ENCODE measurements around the gene CDKN1C. TPM values are rescaled to one million over a fixed set of nuclear protein-coding genes. Genes with fewer than 3 reads are reported as not detected.
"Not testable (repeated sequence)": the region's sequence is repeated elsewhere in the genome, so short reads cannot be mapped to it uniquely, and the experiment has no call there.

The CDKN1C gene
- total RNA-seq, 1 experiment from 2014 or later, result 15.0 TPM

GRCh38 chr11:2908130-2908529, 22.6 kb upstream of the CDKN1C start:
- no peak for DNase-seq (ENCODE audit: low read depth in 1 of 2, low spot score in 2 of 2)
- H3K27ac ChIP-seq, result no peak overlapping the region
- H3K4me3 ChIP-seq, result no peak overlapping the region
- H3K36me3 ChIP-seq, result peaks cover 6% of the 10 kb centered on the region; the same call in 1 of the 2 replicates
- H3K9me3 ChIP-seq (replicated peaks), result peaks cover 3% of the 10 kb centered on the region; the same call in 1 of the 2 replicates
- no peaks in the 10 kb centered on the region for H3K27me3 ChIP-seq (replicated peaks)
- peaks cover 18% of the 10 kb centered on the region for H3K4me1 ChIP-seq (replicated peaks)

GRCh38 chr11:2905299-2905698, 19.7 kb upstream of the CDKN1C start:
- not testable (repeated sequence) for H3K4me3 ChIP-seq; H3K27me3 ChIP-seq (replicated peaks); H3K9me3 ChIP-seq (replicated peaks); DNase-seq (ENCODE audit: low read depth in 1 of 2, low spot score in 2 of 2); H3K36me3 ChIP-seq; H3K27ac ChIP-seq
- H3K4me1 ChIP-seq (replicated peaks), result peaks cover 22% of the 10 kb centered on the region

- Histone ChIP-seq H3K4me1 (replicated peaks) (peaks cover 24% of the 10 kb centered on the region), H3K36me3 (peaks cover 6% of the 10 kb centered on the region; the same call in 1 of the 2 replicates), H3K9me3 (replicated peaks) (peaks cover 3% of the 10 kb centered on the region; the same call in 1 of the 2 replicates), H3K27me3 (replicated peaks) (no peaks in the 10 kb centered on the region), H3K27ac (no peak overlapping the region), H3K4me3 (no peak overlapping the region)
- no peak for DNase-seq (ENCODE audit: low read depth in 1 of 2, low spot score in 2 of 2)
Measured at GRCh38 chr11:2904153-2905052, 18.8 kb upstream of the CDKN1C start.

DNA sequence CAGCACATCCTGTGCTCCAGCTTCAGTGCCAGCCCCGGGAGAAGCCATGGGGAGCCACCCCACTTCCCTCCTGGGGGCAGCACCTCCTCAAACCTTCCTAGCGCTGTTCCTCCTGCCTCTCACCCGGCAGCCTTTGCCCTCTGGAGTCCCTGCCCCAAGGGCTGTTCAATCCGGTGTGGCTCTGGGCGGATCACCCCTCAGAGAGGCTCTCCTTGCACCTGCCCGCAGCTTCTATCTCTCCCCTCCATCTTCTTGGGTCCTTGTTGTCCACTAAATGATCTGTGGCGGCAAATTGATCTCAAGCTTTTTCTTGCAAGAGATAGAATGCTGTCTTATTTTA, 18.1 kb upstream of the CDKN1C start:
- peaks cover 6% of the 10 kb centered on the region; the same call in 1 of the 2 replicates for H3K36me3 ChIP-seq
- peaks cover 32% of the 10 kb centered on the region for H3K4me1 ChIP-seq (replicated peaks)
- H3K27ac ChIP-seq, result no peak overlapping the region
- peaks cover 3% of the 10 kb centered on the region; the same call in 1 of the 2 replicates for H3K9me3 ChIP-seq (replicated peaks)
- no peak overlapping the region for H3K4me3 ChIP-seq
- no peaks in the 10 kb centered on the region for H3K27me3 ChIP-seq (replicated peaks)
- DNase-seq (ENCODE audit: low read depth in 1 of 2, low spot score in 2 of 2), result no peak

DNA sequence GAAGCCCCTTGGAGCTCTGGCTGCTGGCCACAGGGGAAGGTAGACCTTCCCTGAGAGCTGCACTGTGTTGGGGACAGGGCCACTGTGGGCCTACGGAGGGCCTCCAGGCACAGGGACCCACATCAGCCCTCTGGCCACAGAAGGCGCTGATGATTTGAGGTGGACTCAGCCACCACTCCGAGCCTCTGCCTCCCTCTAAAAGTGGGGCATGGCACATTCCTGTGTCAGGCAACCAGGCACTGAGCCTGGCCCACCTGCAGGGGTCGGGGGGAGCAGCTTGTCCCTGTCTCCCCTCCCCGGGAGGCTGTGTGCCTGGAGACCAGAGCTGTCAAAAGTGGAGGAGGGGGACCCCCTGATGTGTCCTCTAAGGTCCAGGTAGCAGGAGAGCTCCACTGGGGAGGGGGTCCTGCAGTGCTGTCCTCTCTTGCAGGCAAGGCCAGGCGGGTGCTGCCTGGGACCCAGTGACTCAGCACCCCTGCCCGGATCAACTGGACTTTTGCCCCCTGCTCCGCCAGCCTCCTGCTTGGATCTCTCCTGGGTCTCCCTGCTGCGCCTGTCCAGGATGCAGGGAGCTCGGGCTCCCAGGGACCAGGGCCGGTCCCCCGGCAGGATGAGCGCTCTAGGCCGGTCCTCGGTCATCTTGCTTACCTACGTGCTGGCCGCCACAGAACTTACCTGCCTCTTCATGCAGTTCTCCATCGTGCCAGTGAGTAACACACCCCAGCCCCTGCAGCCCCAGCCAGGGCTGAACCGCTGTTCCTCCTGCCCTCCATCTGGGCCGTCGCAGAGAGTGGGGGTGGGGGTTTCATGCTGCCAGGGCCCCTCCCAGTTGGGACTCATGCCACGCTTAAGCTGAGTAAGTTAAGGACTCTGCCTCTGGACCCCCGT, 17.5 kb upstream of the CDKN1C start:
- Histone ChIP-seq H3K4me3 (peak overlapping the region; percentile 71), H3K27ac (peak overlapping the region; percentile 68), H3K4me1 (replicated peaks) (peaks cover 38% of the 10 kb centered on the region), H3K9me3 (replicated peaks) (peaks cover 3% of the 10 kb centered on the region; the same call in 1 of the 2 replicates), H3K27me3 (replicated peaks) (no peaks in the 10 kb centered on the region), H3K36me3 (peaks cover 6% of the 10 kb centered on the region; the same call in 1 of the 2 replicates)
- no peak for DNase-seq (ENCODE audit: low read depth in 1 of 2, low spot score in 2 of 2)

DNA sequence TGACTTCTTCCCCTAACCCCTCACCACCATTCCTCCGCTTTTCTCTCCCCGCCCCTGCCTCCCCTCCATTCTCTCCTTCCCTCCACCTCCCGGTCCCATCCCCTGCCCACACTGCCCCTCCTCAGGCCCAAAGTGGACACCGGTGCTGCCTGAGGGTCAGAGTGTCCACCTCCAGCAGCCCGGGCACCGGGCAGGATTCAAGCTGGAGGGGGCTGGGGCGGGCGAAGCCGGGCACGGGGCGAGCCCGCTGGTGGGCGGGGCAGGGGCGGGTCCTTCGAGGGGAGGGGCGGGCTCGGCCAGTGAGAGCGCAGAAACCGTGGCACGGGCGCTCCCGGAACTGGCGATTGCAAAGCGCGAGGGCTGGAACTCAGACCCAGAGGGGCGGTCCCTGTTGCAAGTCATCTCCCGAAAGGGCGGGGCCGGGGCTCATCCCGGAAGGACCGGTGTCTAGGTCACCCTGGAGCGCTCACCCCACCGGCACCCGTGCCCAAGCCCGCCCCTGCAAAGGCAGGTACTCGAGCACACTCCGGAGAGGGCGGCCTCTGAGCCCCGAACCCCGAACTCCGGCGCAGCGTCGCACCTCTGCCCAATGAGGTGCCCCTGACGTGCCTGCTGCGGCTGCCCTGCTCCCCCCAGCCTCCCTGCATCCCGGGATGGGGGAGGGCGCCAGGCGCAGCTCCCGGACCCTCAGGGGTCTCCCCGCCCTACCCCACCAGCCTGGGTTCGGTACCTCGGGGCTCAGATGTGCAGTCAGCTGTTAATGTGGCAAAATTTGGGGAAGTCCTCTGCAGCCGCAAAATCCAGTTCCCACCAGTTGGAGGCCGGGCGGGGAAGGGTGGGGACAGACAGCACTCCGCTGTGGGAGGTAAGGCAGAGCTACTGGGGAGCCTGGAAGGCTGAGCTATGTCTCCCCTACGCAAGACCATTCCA, 16.5 kb upstream of the CDKN1C start:
- peak overlapping the region; percentile 68 for H3K27ac ChIP-seq
- H3K36me3 ChIP-seq, result peaks cover 6% of the 10 kb centered on the region; the same call in 1 of the 2 replicates
- peaks cover 40% of the 10 kb centered on the region for H3K4me1 ChIP-seq (replicated peaks)
- H3K4me3 ChIP-seq, result peak overlapping the region; percentile 71
- no peaks in the 10 kb centered on the region for H3K27me3 ChIP-seq (replicated peaks)
- DNase-seq (ENCODE audit: low read depth in 1 of 2, low spot score in 2 of 2), result peak; percentile 85 to 99
- H3K9me3 ChIP-seq (replicated peaks), result no peaks in the 10 kb centered on the region

DNA sequence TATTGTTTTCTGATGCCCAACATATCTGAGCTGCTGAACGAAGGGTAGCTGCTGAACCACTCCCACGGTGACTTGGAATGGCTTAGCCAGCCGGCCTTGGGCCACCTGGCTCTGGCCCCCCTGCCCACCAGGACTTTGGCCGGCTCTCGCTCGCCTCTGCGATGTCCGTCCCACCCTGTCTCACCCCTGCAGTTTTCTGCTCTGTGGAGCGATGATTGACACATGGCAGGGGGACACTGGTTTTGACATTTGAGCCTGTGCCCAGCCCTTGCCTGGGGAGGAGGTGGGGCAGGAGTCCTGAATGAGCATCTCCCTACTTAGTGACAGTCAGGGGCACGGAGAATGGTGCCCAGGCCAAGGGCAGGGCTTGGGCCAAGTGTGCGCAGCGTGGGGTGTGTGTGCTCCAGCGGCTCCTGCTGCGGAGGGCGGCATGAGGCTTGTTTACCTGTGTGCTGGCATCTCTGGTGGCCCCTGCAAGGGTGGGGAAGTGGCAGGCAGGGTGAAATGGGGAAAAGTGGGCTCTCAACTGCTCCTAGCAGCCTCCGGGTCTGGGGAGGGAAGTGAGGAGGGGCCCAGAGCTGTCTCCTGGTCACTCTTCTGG, 15.7 kb upstream of the CDKN1C start:
- Histone ChIP-seq H3K27me3 (replicated peaks) (no peaks in the 10 kb centered on the region), H3K4me3 (peak overlapping the region; percentile 71), H3K9me3 (replicated peaks) (no peaks in the 10 kb centered on the region), H3K4me1 (replicated peaks) (peaks cover 40% of the 10 kb centered on the region), H3K27ac (peak overlapping the region; percentile 63), H3K36me3 (peaks cover 6% of the 10 kb centered on the region; the same call in 1 of the 2 replicates)
- DNase-seq (ENCODE audit: low read depth in 1 of 2, low spot score in 2 of 2), result no peak

DNA sequence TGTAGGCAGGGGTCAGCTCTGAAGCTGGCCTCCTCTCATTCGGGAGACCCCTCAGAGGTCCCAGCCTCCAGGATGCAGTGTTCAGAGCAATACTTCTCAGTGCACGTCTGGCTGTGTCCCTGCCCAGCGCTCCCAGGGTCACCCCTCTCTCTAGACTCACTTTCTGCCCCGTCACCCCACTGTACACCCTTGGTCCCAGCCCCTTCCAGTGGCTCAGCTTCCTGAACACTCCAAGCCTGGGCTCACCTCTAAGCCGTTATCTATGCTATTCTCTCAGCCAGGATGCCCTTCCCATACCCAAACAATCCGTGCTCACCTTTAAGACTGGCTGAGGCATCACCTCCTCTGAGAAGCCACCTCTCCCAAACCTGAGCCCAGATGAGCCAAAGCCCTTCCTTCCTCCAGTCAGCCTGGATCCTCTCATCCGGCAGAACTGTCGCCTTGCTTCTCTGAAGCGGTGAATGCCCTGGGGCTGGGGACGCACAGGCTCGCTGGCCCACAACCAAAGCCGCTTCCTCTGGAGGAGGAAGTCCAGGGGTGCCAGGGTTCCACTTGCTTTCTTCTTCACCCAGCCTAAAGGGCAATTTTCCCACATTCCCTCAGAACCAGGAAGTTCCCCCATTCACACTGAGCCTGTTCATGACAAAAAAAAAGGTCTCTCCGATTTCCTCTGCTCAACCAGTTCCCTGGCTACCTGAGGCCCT, 13.7 kb upstream of the CDKN1C start:
- H3K36me3 ChIP-seq, result no peaks in the 10 kb centered on the region
- no peak for DNase-seq (ENCODE audit: low read depth in 1 of 2, low spot score in 2 of 2)
- H3K4me3 ChIP-seq, result no peak overlapping the region
- no peaks in the 10 kb centered on the region for H3K9me3 ChIP-seq (replicated peaks)
- peaks cover 40% of the 10 kb centered on the region for H3K4me1 ChIP-seq (replicated peaks)
- H3K27ac ChIP-seq, result no peak overlapping the region
- H3K27me3 ChIP-seq (replicated peaks), result no peaks in the 10 kb centered on the region

GRCh38 chr11:2898366-2899079, 12.9 kb upstream of the CDKN1C start:
- no peaks in the 10 kb centered on the region for H3K9me3 ChIP-seq (replicated peaks)
- peak; percentile 71 to 92 for DNase-seq (ENCODE audit: low read depth in 1 of 2, low spot score in 2 of 2)
- no peak overlapping the region for H3K4me3 ChIP-seq
- peaks cover 40% of the 10 kb centered on the region for H3K4me1 ChIP-seq (replicated peaks)
- H3K36me3 ChIP-seq, result no peaks in the 10 kb centered on the region
- H3K27ac ChIP-seq, result no peak overlapping the region
- no peaks in the 10 kb centered on the region for H3K27me3 ChIP-seq (replicated peaks)

- Histone ChIP-seq H3K36me3 (no peaks in the 10 kb centered on the region), H3K9me3 (replicated peaks) (no peaks in the 10 kb centered on the region), H3K27me3 (replicated peaks) (no peaks in the 10 kb centered on the region), H3K4me1 (replicated peaks) (peaks cover 29% of the 10 kb centered on the region), H3K4me3 (no peak overlapping the region), H3K27ac (no peak overlapping the region)
- no peak for DNase-seq (ENCODE audit: low read depth in 1 of 2, low spot score in 2 of 2)
Measured at GRCh38 chr11:2897048-2897447, 11.5 kb upstream of the CDKN1C start.

DNA sequence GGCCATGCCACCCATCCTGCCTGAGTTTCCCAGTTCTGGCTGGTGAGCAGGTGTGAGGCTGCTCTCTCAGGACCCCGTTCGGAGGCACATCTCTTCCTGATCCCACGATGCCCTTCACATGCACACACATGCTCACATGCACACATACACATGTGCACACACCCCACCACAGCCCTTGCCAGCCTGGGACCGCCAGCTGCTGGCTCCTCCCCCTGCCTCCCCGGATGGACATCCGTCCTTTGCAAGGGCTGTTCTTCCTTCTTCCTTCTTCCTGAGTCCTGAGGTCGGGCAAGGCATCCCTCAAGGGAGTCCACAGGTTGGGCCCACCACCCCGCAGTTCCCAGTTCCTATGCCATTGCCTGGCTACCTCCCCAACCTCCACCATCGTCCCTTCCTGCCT, 10.5 kb upstream of the CDKN1C start:
- Histone ChIP-seq H3K36me3 (no peaks in the 10 kb centered on the region), H3K4me3 (no peak overlapping the region), H3K4me1 (replicated peaks) (peaks cover 27% of the 10 kb centered on the region), H3K27me3 (replicated peaks) (no peaks in the 10 kb centered on the region), H3K9me3 (replicated peaks) (no peaks in the 10 kb centered on the region), H3K27ac (no peak overlapping the region)
- DNase-seq (ENCODE audit: low read depth in 1 of 2, low spot score in 2 of 2), result no peak

GRCh38 chr11:2893935-2894334, 8.4 kb upstream of the CDKN1C start:
- H3K9me3 ChIP-seq (replicated peaks), result no peaks in the 10 kb centered on the region
- no peaks in the 10 kb centered on the region for H3K27me3 ChIP-seq (replicated peaks)
- H3K36me3 ChIP-seq, result no peaks in the 10 kb centered on the region
- H3K4me1 ChIP-seq (replicated peaks), result peaks cover 32% of the 10 kb centered on the region
- no peak for DNase-seq (ENCODE audit: low read depth in 1 of 2, low spot score in 2 of 2)
- no peak overlapping the region for H3K4me3 ChIP-seq
- H3K27ac ChIP-seq, result no peak overlapping the region

Measured in SJSA1 (cell line).